Activated CD4-positive, alpha-beta T cell treated with anti-CD3 and anti-CD28 coated beads for 48 hours (primary cell): Measurements from ENCODE around the gene TOP2B.

Experiments used
- DNase-seq: peaks from one replicate; pipeline ENCODE4 v3.0.0-alpha.2; 2020

The TOP2B gene

DNA sequence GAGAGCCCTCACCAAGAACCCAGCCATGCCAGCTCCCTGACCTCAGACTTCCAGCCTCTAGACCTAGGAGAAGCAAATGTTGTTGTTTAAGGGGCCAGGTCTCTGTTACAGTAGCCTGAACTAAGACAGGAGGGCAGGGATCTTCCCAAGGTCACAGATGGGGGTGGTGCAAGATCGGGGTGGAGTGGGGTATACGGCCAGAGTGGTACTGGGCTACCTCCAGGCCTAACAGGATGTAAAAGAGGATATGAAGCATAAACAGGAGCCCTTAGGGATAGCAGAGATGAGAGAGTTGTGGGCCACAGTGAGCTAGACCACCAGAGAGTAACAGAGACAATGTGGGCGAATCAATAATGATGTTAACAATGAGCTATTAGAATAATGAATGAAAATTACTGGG lies 82.9 kb downstream of the TOP2B start:
- no peak for DNase-seq

- DNase-seq: no peak
These were observed 83.4 kb downstream of the TOP2B start for GRCh38 chr3:25581335-25581734.

GRCh38 chr3:25580534-25580933 lies 84.2 kb downstream of the TOP2B start:
- no peak for DNase-seq

DNA sequence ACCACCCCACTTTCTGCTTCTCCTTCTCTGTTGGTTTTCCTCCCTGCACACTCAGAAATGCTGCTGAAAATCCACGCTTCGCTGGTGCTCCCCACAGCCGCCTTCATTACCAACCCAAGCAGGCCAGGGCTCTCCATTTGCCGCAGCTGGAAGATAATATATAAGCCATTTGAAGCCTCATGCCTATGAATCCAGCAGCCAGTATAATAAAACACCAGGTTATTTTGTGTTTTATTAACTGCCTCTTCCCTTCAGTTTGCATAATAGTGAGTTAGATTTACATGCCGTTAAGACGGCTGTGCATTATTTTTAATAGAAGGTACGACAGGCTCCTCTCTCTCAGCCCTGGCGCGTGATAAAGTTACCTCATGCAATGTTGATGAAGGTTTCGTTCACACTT lies 86.6 kb downstream of the TOP2B start:
- no peak for DNase-seq

- DNase-seq: no peak
These were observed 87.8 kb downstream of the TOP2B start for GRCh38 chr3:25576831-25577454.

DNA sequence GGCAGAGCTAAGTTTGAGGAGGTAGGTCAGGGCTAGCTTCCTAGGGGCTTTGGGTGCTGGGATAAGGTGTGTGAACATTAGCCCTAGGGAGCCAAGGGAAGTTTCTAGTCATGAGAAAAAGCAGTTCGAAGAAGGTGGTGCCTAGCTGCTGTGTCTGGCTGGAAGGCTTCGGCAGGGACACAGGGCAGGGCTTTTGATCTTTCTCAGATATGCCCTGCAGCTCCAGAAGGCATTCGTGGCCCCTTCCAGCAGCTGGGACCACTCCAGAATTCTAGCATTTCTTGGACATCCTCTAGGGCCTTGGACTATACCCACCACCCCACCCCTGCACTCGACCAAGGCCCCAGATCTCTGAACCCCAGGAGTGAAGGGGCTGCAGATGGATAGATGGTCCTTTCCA lies 88.6 kb downstream of the TOP2B start:
- no peak for DNase-seq

- no peak for DNase-seq
These were observed 89.7 kb downstream of the TOP2B start for GRCh38 chr3:25575001-25575400.

DNA sequence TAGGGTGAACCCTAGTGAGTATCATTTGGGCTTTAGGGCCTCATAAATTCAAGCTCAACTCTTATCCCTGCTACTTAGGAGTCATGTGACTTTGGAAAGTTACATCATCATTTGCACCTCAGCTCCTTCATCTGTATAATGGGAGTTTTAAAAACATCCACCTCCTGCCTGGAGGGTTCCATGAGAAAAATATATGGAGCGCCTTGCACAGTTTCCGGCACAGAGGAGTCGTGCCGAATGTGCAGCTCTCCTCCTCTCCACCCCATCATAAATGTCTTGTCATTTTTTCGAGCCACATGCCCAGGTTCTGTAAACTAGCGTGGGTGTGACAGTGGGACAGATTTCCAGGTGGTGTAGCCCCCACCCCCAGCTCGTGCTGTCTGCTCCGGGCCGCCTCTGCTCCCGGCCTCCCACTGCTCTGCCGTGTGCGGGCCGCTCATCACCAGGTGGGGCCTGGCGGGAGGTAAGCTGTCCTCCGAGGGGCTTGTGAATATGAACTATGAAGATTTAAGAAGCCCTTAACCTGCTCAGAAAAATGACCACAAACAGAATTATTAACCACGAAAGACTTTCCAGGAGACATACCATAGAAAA lies 90.4 kb downstream of the TOP2B start:
- DNase-seq: no peak

DNA sequence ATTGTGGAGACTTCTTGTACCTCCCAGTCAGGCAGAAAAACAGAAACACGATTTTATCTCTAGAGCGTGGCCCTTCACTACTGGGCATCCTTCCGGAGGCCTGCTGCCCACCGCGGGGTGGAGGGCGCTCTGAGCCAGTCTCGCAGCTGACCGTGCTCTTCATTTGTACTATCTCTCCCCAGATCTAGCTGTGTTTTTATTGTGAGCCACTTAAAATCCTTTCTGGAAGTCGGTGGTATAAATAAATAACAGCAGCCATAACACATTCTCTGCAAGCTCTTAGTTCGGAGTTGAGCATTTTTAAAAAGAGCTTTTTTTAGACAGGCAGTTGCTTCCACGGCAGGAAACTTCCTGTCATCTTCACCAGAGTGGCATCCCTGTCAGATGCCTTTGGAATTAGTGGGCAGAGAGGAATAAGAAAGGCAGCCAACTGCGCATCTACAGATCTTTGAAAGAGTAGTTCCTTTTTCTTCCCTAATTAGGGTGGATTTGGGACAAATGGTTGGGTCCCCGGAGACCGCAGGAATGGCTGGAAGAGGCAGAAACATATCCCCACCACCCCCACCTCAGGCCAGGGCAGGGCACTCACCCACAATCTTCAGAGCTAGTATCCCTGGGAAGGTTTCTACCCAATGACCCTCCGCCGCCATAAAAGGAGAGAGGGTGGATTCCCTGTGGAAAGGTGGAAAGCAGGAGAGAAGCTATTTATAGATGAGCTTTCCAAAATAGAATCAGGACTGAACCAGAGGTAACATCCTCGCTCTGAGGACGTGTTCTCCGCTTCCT lies 91.1 kb downstream of the TOP2B start:
- DNase-seq: no peak

DNA sequence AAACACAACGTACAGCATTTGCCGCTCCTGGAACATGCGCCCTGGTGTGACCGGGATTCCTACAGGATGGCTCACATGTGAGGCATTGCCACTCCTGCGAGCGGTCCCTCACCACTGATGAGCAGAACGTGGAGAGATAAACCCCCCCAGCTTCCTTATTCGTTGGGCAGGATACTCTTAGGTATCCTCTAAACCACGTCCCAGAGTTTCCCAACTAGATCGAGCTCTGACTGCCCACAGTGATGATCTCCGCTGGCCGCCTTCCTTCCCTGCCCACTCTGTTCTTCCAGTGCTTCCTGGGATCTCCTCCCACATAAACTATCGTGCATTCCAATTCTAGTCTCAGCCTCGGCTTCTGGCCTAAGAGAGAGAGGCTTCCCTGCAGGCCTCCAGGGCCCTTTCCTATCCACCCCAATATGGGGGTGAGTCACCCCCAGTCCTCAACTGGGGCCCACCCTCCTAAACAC lies 91.8 kb downstream of the TOP2B start:
- DNase-seq: no peak

DNA sequence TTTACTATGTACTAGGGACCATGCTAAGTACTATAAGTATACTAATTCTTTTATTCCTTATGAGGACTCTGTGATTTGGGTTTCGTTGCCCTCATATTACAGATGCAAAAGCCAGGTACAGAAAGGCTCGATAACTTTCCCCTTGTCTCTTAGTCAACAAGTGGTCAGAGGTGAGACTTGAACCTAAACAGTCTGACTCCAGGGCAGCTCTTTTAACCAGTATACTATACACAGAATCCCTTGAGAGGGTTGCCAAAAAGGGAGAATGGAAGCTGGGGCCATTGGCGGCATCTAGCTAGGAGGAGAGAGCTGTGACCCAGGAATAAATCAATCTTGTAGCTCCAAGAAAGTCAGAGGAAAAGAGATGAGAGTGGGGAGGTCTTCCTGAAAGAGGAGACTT lies 92.4 kb downstream of the TOP2B start:
- no peak for DNase-seq

- DNase-seq: no peak
These were observed 93.4 kb downstream of the TOP2B start for GRCh38 chr3:25571285-25571684.

GRCh38 chr3:25568525-25569078 lies 96.1 kb downstream of the TOP2B start:
- no peak for DNase-seq

DNA sequence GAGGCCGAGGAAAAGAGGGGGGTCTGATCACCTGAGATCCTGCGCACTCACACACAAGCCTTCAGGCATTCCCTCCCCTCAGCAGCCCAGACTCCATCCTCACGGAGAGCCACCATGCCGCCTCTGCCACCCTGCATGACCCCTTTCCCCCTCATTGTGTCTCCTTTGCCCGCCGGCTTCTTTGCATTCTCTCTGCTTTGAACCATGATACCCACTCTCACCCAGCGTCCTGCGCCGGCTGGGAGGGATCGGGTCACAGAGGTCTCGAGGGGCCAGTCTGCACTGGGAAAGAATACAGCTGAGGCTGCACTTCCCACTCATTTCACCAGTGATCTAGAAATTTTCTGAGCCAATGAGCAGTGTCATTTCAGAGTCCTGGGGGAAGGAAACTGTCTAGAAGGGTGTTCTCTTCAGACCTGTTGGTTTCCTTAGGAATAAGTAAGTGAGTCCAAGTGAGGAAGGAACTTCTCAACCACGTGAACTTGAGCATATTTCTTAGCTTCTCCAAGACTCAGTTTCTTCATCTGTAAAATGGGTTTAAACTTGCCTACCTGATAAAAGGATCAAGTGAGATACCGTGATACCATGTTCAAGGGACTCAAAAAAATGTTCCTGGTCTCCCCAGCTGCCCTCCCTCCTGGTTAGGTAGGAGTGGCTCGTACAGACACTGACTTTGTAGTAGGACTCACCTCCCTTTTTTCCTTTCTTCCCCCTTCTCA lies 96.7 kb downstream of the TOP2B start:
- DNase-seq: no peak

- no peak for DNase-seq
These were observed 97.3 kb downstream of the TOP2B start for GRCh38 chr3:25567388-25567787.

DNA sequence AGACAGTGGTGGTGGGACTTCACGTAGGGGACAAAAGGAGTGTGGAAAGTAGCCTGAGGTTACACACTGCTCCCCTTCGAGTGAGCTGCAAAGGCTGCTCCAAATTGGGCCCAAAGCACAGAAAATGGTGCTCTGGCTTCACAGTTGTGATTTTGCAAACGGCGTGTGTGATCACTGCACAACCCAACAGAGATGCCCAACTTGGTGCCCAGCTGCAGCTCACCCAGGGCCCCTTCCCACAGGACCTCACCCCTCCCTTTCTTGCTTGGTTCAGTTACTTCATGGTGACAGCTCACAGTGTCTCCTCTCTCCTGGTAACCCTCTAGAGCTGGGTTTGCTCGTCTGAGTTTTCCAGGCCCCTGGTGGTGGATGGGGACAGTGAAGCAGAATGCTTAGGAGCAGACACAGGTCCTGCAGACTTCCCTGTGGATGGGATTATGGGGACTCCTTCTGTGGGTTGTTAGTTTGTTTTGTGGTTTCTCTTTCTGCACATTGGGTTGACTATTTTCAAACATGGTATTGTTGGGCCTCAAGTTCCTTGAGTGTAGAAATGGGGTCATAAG lies 98.3 kb downstream of the TOP2B start:
- no peak for DNase-seq

DNA sequence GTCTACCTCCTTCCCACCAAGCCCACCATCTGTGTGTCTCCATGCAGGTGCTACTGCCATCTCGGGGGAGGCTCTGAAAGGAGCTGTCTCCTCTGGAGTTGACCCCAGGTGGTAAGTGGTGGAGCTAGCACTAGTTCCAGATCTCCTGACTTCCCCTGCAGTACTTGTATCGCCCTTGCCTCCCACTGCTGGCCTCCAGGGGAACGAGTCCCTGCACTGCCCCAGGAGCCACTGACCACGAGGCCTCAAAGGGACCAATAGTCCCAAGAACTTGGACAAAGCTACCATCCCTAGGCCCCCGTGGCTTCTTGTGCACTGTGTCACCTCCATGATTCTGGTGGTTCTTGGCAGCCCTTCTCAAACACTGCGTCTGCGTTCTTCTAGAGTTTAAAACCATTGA lies 98.9 kb downstream of the TOP2B start:
- DNase-seq: no peak

- DNase-seq: no peak
These were observed 100.6 kb downstream of the TOP2B start for GRCh38 chr3:25564075-25564474.

- DNase-seq: no peak
These were observed 101.1 kb downstream of the TOP2B start for GRCh38 chr3:25563601-25564000.

DNA sequence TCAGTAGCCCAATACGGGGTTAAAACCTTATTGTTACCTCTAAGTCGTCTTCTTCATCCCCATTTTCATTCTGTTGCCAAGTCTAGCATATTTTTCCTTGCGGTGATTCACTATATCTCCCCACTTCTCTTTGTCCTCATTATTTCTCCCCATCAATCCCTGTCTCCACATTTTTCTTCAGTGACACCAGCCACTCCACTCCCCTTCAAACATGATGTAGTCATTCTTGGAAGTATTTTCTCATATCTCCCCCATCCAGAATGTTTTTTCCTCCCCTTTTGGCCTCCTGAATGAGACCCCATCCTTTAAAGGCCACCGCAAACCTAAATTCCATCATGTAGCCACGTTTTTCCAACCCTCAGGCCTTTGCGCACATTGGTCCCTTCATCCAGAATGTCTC lies 105.9 kb downstream of the TOP2B start:
- no peak for DNase-seq

- no peak for DNase-seq
These were observed 106.6 kb downstream of the TOP2B start for GRCh38 chr3:25558121-25558520.

DNA sequence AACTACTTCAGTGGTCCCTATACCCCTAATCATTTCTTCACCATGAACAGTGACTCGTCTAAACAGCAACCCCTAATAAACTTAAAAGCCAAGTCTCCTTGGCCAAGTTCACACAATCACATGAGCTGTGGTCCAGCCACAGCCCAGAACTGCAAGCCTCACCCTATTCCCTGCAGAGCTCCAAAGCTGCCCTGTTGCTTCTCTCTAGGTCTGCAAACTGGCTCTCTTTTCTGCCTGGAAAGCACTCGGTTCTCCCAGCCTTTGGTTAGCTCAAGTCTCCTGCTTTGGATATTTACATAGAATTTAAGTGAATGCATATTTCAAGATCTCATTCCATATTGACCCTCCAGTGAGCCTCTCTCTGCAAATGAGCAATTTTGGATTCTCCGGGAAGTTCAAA lies 107.0 kb downstream of the TOP2B start:
- DNase-seq: no peak

DNA sequence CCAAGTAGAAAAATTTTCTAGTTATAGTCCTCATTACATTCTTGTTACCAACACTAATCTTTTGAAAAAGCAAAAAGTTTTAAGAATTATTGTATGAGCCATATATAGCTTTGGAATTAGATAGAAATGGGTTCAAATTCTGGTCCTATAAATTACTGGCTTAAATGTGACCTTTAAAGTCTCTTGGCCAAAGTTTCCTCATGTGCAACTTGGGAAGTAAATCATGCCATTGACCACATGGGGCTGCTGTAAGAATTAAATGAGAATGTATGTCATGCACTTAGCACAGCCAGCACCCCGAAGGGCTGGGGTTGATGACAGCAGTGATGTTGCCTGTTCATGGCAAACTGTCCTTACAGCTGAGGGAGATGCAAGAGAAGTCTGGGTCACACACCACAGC lies 108.3 kb downstream of the TOP2B start:
- no peak for DNase-seq
